NCI-H748 (cell line): ENCODE results near the gene SYT5.
"Not testable (repeated sequence)": the region's sequence is repeated elsewhere in the genome, so short reads cannot be mapped to it uniquely, and the experiment has no call there.

Experiments used
- DNase-seq: peaks from one replicate; lab custom pipeline; 2025; ENCODE audit not compliant: unreplicated experiment; lab: John Stamatoyannopoulos, UW

SYT5 gene

DNA sequence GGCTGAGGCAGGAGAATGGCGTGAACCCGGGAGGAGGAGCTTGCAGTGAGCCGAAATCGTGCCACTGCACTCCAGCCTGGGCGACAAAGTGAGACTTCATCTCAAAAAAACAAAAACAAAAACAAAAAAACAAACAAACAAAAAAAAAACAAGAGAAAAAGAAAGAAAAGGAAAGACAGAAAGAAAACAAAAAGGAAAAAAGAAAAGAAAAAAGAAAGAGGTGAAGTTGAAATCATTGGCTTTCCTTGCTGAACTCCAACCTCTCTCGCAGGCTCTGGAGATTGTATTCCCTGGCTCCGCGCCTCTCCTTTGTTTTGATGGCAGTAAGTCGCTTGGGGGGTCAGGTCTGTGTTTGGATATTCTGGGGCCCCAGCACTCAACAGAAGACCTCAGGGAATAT lies 7.8 kb downstream of the SYT5 start:
- DNase-seq, result not testable (repeated sequence)

GRCh38 chr19:55171440-55171839 lies 8.6 kb downstream of the SYT5 start:
- DNase-seq, result no peak

- no peak for DNase-seq
These were observed 11.0 kb downstream of the SYT5 start for GRCh38 chr19:55169136-55169535.

- DNase-seq, result peak; percentile 99
These were observed 13.4 kb downstream of the SYT5 start, which contains the start of gene DNAAF3 for GRCh38 chr19:55166530-55167268. DNAAF3 (minus strand) TSS chr19:55166613; CDS start chr19:55166413, 200 bp downstream.

DNA sequence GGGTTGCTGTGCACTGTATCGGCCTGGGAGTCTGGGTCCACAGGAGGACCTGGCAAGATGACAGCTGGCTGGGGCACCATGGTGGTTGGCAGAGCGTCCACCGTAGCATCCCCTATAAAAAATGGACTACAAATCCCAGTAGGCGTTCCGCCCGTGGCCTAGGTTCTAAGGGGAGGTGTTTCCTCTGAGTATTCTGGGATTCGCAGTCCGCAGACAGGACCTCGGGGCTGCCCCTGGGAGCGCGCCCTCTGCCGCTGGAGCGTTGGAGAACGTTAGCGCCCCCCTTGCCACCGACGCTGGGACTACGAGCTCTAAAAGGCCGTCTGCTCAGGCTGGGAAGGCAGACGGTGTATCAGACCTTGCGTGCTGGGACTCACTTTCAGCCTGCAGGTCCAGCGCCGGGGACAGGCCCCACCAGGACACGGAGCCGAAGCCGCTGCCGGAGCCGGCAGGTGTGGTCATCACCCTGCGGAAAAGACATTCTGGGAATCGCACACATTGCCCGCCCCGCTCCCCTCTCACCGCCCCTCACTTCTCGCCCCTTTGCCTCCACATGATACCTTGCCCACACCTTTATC lies 14.0 kb downstream of the SYT5 start:
- DNase-seq, result peak; percentile 94

- no peak for DNase-seq
These were observed 18.3 kb downstream of the SYT5 start for GRCh38 chr19:55161571-55162322.

DNA sequence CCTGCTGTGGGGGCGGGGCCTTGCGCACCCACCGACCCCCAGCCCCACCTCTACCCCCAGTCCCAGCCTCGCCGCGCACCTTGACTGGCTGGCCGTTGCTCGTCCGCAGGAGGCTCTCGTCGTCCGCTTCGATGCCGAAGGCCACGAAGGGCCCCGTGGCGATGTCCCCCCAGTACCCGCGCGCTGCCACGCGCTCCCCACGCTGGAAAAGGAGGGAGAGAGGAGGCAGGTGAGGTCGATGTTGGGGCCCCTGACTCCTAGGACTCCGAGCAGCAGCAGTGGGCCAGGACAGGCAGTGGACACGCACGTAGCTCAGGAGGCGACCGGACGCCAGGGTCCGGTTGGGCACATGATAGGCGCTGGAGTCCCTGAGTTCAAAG lies 19.1 kb downstream of the SYT5 start:
- no peak for DNase-seq

- peak; percentile 95 for DNase-seq
These were observed 19.7 kb downstream of the SYT5 start for GRCh38 chr19:55160128-55160985.

DNA sequence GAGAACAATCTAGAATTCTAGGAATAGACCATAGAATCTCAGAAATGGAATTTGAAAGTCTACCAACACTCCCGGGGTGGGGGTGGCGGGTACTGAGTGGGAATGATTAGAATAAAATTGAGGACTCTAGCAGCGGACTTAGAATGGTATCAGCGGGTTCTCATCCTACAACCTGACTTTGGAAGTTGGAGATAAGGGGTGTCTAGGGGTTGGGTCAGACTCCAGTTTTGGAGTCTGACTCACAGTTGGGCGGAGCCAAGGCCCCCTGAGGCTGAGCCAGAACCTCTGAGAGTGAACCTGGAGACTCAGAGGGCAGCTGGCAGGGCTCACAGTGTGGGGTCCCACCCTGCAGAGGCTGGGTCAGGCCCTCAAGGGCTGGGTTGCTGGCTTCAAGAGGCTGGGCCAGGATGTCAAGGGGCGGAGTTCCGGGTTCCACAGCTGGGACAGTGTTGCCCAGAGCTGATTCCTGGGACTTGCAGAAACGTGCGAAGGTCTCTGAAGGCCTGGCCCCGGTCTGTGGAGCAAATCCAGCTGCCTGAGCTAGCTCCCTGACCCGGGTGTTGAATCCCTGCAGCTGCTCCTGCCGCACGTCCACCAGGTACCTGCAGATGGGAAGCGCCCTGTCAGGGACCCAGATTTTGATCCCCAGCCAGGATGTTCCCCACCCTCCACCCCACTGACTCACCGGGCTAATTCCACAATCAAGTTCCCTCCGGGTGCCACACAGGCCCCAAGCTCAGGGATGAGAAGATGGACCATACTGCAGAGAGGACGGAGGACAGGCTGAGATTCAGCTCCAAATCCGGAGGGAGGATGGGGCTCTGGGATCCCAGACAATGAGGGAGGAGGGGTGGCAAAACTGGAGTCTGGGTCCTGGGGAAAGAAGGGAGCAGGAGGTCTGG lies 21.0 kb downstream of the SYT5 start:
- no peak for DNase-seq

DNA sequence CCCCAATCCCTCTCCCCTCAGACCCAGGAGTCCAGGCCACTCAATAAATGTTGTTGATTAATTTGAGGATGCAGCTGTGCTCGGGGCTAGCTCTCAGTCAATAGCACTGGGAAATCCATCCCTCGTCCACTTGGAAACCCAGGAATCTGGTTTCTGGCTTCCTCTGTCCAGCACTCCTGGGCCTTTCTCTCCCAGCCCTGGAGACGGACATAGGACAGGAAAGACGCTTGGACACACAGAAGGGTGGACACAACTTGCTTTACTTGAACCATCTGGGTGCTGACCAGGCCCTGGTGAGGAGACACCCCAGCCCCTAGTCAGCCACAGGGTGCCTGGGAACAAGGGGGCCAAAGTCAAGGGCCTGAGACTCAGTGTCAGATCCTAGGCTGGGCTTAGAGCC lies 21.7 kb downstream of the SYT5 start:
- DNase-seq, result no peak

GRCh38 chr19:55157064-55157908 lies 22.8 kb downstream of the SYT5 start, which contains the start of gene TNNI3:
TNNI3 (minus strand) TSS chr19:55157732; CDS start chr19:55157589, 143 bp downstream.
- no peak for DNase-seq

DNA sequence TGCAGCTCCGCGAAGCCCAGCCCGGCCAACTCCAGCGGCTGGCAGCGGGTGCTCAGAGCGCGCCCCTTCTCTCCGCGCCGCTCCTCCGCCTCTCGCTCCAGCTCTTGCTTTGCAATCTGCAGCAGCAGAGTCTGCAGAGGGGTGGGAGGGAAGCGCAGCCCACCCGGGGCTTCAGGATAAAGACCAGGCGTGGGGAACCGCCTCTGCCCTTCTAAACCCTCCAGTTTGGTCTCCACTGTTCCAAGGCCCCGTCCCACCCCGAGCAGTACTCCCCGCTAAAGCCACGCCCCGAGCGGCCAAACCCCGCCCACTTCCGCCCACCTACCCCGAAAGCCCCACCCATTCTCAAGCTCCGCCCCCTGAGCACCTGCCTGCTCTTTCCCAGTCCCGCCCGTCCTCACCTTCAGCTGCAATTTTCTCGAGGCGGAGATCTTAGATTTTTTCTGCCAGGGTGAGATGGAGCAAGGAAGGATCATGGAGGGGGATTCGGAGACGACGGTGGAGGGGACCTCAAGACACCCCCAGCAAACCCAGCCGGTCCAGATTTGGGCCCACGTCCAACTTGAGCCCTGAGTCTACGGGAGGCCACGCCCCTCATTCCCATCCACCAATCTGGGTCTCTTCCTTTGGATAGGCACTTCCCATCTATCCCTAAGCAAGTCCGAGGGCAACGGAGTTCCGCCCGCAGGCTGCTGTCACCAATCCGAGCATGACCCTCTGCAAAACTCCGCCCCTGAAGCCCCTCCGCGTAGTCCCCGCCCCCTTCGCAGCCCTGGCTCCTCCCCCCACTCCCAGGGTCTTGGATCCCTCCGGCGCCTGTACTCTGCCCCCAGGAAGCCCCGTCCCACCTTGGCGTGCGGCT lies 23.7 kb downstream of the SYT5 start:
- DNase-seq, result peak; percentile 99

DNA sequence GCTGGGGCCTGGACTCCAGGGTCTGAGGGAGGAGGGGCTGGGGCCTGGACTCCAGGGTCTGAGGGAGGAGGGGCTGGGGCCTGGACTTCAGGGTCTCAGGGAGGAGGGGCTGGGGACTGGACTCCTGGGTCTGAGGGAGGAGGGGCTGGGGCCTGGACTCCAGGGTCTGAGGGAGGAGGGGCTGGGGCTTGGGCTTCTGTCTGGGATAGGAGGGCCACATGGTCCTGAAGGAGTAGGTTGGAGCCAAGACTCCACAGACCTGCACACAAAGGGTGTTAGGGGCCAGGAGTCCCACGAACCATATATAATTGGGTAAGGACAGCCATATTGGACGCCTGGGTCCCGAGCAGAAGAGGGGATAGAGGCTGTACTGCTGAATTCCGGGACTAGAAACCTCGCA lies 24.3 kb downstream of the SYT5 start:
- DNase-seq, result not testable (repeated sequence)

- DNase-seq, result no peak
These were observed 26.3 kb downstream of the SYT5 start for GRCh38 chr19:55153652-55154264.

DNA sequence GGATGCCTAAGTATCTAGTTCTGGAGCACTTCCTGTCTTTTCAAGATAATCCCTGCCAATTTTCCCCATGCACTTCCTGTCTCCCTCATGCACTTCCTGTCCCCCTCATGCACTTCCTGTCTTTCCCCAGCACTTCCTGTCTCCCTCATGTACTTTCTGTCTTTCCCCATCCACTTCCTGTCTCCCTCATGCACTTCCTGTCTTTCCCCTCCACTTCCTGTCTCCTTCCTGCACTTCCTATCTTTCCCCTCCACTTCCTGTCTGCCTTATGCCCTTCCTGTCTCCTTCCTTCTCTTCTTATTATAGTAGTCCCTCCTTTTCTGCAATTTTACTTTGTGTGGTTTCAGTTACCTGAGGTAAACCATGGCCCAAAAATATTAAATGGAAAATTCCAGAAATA lies 28.1 kb downstream of the SYT5 start:
- DNase-seq, result no peak

DNA sequence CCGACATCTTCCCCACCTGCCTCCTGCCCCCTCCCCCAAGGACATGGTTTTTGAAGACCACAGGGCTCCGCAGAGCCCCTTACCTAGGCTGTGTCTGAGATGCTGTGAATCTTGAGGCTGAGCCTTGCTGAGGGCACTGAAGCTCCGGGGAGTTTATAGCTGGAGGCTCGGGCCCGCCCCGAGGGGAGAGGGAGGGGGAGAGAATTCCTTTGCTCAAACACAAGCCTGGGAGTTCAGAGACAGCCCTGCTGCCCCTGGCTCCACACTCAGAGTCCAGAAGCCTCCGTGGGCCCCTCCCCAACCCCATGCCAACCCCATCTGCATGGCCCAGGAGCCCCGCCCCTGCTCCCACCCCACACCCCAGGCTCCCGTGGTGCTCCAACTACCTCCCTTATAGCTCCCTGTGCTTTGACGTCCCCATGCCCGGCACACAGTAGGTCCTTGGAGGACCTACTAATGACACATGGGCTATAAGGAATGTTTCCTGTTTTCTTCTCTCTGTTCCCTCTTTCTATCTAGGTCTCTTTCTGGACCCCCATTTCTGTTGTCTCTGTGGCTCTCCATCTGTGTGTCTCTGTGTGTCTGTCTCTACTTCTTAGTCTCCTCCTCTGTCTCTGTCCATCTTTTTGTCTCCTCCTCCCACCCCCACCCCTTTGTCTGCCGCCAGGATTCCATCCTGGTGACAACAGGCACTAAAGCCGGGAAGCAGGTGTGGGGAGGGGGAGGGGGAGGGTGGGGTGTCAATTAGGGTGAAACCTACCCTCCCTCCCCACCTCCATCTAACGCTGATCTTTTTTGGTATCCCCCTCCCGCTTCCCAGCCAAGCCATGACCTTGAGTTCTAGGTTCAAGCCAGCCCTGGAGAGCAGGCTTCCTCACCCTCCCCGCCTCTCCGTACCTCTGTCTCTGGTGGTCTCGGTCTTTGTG lies 30.7 kb downstream of the SYT5 start, which contains the start of gene TNNT1:
TSS of gene TNNT1 (minus strand) at position 129 of the 926 bp plus-strand sequence. CDS start 2,049 bp downstream, outside the sequence.
- DNase-seq, result no peak
